HG03565 (cell line): ENCODE results near the gene LARP1.

Experiments used
- ATAC-seq: cut with Tn5 transposase; IDR thresholded peaks from one replicate; pipeline ENCODE4 v1.9.1; 2021; ENCODE audit warnings: mild to moderate bottlenecking, moderate library complexity; ENCODE audit not compliant: unreplicated experiment

Gene LARP1

DNA sequence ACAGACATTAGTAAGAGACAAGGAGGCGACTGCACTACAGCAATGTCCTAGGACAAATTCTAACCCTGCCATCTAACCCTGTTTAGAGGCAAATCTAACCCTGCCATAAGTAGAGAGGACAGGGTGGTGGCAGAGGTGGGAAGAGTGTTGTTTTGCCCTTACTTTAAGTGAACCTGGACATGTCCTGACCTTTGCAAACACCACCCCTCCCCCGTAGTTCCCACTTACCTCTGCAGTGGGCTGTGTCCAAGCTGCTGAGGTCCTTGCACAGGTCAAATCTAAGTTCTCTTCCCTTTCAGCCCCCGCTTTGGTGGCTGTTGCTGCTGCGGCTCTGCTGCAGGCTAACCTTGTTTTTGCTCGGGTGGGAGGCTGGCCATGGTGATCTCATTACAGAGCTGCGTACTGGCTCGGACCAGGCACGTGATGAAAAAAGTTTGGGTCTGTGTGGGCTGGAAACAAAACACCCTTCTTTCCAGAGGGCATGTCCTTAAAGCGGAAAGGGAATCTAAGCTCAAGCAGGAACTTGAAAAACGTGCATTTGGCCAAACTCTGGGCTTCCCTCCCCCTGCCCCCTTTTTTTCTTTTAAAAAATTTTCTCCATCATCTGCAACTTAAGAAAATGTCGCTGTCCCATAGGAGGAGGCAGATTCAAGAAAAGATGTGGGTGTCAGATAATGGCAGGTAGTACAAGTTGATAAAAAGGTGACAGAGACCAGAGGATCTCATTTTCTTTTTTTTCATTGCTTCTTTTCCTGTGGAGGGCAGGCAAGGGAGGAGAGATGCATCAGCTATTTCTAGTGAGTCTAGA lies 95.3 kb downstream of the LARP1 start, which contains the start of gene FAXDC2:
Gene FAXDC2, minus strand, starts transcription at position 349 of the 808 bp plus-strand sequence. CDS start 12,425 bp downstream, outside the sequence.
- ATAC-seq, result no peak

DNA sequence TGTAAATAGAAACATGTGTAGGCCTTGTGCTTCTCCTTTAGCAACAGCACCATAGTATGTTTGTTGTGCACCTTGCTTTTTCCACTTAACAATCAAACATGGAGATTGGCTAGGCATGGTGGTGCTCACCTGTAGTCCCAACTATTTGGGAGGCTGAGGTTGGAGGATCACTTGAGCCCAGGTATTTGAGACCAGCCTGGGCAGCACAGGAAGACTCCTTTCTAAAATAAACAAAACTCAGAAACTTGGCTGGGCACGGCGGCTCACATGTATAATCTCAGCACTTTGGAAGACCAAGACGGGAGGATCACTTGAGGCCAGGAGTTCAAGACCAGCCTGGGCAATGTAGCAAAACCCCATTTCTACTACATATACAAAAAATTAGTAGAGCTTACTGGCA lies 96.2 kb downstream of the LARP1 start:
- ATAC-seq, result no peak

GRCh38 chr5:154857530-154858296 lies 102.5 kb downstream of the LARP1 start:
- ATAC-seq, result peak; percentile 52

GRCh38 chr5:154858297-154858971 lies 103.3 kb downstream of the LARP1 start, which contains the start of gene CNOT8:
Gene CNOT8, plus strand, starts transcription at chr5:154858627. Its CDS starts 4,652 bp downstream, at chr5:154863279.
- peak; percentile 72 for ATAC-seq

DNA sequence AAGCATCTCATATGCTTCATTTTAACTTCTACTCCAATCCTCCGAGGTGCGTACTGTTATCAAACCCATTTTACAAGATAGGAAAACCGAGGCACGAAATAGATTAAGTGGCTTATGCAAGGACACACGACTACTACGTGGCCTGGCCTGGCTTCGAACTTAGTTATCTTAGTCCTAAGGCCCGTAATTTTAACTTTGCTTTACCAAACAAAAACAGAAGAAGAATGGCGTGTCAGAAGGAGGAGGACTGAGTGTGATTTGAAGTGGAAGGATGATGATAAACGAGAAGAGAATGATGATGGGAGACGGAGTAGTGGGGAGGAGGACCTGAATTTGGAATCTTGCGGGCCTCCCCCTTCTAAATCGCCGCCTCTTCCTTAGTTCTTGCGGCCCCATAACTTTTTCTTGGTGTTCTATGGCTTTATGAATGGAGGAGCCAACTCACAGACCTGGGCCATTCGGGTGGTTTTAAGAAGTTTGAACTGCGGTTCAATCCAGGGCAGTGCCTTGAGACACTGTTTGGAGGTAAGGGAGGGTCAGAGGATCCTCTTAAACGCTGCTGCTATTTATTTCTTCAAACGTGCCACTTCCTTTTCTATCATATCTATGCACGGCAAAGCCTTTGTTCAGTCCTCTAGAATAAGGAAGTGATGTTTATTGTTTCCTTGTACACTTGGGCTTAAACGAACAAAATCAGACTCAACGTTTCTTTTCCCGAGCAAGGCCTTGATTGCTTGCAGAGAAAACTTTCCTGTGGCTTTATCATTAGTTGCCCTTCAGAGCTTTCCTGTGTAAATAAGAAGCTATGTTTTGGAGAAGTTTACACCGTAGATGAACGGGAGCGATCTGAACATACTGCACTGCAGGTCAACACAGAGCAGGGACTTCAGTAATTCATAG lies 104.0 kb downstream of the LARP1 start:
- peak; percentile 20 for ATAC-seq

DNA sequence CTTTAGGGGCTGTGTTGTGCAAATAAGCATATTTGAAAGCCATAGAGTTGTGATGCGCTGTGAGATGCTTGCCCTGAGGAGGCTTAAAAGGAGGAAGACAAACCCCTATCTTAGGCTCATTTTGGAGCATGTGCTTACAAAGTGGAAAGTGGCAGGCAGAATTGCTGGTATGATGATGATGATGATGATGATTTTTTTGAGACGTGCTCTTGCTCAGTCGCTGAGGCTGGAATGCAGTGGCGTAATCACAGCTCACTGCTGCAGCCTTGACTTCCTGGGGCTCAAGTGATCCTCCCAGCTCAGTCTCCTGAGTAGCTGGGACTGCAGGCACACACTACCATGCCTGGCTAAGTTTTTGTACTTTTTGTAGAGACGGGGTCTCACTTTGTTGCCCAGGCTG lies 104.9 kb downstream of the LARP1 start:
- ATAC-seq, result no peak

DNA sequence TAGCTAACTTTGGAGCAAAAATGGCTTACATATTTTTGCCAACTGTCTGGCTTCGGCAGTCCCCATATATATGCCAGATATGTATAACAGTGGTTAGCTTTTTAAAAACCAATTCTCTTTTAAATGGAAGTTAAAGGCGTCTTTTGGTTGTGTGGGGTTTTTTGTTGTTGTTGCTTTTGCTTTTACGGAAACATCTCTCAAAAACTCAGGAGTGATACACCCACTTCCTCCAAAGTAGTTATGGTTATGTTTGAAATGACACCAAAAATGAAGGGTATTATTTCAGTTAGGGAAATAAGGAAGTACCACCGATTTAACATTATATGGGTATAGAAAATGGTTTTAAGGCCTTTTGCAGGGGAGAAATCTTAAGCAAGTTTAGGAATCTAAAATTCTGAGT lies 105.6 kb downstream of the LARP1 start:
- no peak for ATAC-seq

- no peak for ATAC-seq
These were observed 106.8 kb downstream of the LARP1 start for GRCh38 chr5:154861946-154862345.

DNA sequence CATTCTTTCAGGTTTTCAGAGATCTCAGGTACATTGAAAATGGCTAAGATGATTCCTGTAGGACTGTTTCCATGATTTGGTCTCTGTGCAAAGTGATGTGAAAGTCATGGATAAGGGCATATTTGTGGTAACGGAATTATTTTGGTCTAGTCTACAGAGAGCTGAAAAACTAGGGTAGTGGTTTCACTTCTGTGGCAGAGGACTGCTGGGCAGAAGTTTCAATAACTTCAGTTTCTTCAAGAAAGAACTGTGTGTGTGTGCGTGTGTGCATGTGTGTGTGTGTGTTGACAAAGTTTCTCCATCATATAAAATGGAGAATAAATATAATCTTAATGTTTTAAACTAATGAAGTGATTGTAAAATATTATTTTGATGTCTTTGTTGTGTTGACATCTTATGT lies 107.6 kb downstream of the LARP1 start:
- ATAC-seq, result no peak

GRCh38 chr5:154863291-154864080 lies 108.3 kb downstream of the LARP1 start:
- ATAC-seq, result no peak

DNA sequence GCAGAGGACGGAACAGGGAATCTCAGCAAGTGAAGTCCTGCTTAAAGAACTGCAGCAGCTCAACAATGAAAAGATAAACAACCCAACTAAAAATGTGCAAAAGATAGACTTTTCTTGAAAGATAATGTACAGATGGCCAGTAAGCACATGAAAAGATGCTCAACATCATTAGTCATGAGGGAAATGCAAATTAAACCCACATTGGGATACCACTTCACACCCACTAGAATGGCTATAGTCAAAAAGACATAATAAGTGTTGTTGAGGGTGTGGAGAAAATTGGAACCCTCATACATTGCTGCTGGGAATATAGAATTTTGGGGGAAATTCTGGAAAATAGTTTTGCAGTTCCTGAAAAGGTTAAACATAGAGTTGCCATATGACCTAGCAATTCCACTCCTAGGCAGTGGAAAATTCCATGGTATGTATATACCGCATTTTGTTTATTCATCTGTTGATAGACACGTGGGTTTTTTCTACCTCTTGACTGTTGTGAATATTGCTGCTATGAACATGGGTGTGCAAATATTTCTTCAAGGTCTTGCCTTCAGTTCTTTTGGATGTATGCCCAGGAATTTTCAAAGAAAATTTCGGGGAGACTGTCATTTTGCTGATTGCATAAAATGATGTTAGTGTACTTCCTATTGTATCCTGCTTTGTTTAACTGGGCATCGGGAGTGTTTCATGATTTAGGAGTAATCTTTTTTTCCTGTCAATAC lies 110.4 kb downstream of the LARP1 start:
- no peak for ATAC-seq

- no peak for ATAC-seq
These were observed 111.7 kb downstream of the LARP1 start for GRCh38 chr5:154866841-154867240.
